B cell (primary cell): Measurements from ENCODE around the gene GPC5.

Experiments used
- EZH2 ChIP-seq: IDR thresholded peaks from 2 replicates; pipeline ENCODE4 v1.6.1; 2012; ENCODE audit warnings: borderline replicate concordance, low read depth, mild to moderate bottlenecking, moderate library complexity, low read length; ENCODE audit not compliant: insufficient read depth, poor library complexity, severe bottlenecking
- TF ChIP-seq, protein P1 (sequence below): fragments of 200-600 bp; IDR thresholded peaks from one replicate; pipeline ENCODE4 v1.8.0; 2022; ENCODE audit warnings: antibody characterized with exemption, mild to moderate bottlenecking

DNA sequence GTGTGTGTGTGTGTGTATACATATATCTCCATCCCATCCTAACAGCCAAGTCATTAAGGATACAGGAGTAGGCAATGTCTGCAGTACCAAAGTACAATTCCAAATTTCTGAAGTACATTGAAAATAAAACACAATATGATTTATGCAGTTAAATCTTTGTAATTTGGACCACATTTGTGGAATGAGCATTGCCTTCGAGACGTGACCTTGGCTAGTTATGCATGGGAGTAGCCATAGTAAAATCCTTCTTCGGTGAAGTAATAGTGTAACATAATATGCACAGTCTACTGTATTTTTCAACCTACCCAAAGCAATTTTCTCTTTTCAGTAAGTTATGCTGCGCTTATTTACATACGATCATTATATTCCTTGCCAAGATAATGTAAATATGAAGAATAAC is 1162.5 kb downstream of the GPC5 start:
- TF ChIP-seq, protein P1, sequence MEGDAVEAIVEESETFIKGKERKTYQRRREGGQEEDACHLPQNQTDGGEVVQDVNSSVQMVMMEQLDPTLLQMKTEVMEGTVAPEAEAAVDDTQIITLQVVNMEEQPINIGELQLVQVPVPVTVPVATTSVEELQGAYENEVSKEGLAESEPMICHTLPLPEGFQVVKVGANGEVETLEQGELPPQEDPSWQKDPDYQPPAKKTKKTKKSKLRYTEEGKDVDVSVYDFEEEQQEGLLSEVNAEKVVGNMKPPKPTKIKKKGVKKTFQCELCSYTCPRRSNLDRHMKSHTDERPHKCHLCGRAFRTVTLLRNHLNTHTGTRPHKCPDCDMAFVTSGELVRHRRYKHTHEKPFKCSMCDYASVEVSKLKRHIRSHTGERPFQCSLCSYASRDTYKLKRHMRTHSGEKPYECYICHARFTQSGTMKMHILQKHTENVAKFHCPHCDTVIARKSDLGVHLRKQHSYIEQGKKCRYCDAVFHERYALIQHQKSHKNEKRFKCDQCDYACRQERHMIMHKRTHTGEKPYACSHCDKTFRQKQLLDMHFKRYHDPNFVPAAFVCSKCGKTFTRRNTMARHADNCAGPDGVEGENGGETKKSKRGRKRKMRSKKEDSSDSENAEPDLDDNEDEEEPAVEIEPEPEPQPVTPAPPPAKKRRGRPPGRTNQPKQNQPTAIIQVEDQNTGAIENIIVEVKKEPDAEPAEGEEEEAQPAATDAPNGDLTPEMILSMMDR, result no peak
- TF ChIP-seq EZH2, result no peak
